HG03064 (cell line): ENCODE measurements around the gene ITGB1BP1.

Experiments
- ATAC-seq: cut with Tn5 transposase; IDR thresholded peaks from one replicate; pipeline ENCODE4 v1.9.1; 2021; ENCODE audit warnings: low read depth; ENCODE audit not compliant: unreplicated experiment

ITGB1BP1 gene

DNA sequence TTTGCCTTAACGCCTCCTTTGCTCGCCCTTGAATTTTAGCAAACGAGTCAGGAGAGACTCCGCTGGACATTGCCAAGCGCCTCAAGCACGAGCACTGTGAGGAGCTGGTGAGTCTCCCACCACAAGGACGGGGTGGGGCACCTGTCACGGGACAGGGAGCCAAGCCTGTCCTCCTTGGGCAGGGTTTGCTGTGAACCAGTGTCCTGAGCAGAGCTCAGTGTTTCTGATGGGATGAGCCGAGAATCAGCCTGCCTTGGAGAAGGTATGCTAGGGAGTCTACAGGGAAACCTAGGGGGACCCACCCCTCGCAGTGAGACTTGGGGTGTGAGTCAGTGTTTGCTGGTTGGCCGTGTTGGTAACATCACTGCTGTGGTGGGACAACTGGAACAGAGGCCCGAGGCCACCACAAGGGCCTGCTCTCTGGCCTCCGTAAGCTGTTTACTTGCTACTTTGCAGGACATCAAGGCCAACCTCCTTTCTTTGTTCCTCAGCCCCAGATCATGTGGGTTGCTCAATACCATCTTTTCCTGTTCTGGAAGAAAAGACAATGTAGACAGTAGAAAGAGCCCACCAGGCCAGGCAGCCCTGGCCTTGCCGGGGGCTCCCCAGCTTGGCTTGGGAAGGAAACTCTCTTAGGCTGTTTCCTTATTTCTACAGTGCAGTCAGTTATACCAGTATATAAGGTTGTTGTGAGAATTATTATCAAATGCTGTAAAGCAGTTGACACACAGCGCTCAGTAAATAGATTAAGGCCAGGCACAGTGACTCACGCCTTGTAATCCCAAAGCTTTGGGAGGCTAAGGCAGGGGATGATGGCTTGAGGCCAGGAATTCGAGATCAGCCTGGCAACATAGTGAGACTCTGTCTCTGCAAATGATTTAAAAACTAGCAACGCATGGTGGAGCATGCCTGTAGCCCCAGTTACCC lies 42.4 kb downstream of the ITGB1BP1 start:
- ATAC-seq: no peak

DNA sequence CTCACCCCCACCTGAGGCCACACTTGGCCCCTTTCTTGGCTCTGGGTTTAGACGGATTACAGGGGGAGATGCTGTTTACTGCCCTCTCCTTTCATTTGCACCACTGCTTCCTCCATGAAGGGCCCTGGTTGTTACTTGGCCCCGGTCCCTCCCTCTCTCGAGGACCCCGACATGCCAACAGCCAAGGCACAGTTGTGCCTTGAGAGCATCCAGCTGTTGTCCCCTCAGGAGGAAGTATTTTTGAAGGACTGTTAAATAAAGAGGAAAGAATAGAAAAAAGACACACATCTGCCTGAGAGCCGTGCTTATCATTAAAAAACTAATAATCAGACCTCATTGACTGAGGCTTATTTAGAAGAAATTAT lies 44.0 kb downstream of the ITGB1BP1 start:
- no peak for ATAC-seq

DNA sequence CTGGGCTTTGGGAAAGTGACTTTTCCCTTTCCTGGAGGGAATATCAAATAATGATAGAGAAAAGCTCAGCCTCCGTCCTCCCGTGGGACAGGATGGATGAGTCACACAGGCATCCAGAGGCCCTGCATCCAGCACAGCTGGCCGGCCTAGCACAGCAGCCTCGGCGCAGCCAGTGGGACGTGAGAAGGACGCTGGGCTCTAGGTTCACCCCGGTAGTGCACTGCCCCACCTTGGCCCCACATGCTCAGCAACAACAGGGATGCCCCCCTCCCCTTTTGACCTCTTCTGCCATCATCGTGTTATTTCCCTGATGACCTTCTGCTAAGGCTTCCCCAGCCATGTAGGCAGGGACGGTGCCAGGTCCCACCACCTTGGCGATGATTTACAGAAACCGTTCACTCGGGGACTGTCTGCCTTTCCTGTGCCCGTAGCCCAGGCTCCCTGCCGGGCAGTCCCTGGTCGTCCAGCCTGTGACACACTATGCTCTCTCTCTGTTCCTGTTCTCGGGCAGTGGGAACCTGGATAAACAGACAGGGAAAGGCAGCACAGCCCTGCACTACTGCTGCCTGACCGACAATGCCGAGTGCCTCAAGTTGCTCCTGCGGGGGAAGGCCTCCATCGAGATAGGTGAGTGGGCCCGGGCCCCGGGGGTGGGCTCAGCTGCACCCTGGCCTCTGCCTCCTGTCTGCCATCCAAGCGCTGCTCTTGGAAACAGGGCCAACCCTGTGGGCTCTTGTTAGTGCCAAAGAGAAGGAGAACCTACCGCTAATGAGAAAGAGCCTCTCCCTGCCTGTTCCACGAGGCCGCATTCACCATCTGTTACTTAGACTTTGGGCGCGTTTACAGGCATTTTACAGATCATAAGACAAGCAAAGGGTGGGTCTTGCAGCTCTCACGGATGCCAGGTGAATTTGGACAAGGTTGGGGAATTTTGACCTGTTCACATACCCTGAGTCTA lies 44.6 kb downstream of the ITGB1BP1 start:
- ATAC-seq: no peak

DNA sequence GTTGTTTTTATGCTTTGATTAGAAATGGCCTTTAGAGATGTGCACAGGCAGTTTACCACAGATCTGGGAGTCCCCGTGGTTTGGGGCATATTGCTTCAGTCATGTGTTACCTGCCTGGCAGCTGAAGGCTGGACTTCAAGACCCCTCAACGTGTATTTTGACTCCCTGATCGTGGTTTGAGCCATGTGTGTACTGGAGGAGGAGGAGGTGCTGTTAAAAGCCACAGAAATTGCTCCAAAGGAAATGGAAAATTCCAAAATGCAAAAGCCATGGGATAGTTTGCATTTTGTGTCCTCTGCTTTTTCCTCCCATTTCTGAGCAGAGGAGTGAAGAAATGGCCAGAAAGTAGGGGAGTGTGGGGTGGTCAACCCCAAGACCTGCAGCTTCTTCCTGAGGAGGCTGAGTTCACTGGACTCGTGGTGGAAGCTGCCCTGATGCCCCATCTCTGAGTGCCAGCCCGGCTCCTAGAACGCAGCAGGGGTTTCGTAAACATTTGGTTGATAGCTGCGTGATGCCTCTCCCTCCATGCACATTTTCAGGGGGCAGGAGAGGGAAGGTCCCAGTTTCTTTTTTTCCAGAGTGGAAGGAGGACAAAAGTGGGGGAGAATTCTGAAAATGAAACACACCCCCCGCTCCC lies 45.7 kb downstream of the ITGB1BP1 start:
- no peak for ATAC-seq

DNA sequence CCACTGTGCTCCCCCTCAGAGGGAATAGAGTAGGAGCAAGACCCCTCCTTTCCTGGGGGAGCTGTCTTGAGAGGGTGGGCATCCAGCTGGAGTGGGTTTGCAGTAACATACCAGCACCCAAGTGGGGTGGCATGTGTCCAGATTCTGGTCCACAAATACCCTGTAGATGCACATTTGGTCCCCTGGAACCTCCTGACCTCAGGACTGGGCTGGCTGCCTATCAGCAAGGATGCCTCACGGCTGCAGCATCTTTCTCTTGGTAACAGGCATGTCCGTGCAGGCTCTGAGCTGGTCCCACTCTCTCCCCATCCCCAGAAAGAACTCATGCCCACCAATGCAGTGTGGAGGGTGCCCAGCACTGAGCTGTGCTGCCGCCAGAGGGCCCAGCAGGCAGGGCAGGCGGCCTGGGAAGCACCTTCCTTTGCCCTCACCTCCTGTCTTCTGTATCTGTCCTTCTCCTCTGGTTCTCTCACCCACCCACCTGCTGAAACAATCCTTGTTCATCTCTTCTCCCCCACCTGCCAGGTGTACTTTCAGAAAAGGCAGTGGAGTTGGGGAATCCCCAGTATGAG lies 47.4 kb downstream of the ITGB1BP1 start:
- ATAC-seq: no peak

DNA sequence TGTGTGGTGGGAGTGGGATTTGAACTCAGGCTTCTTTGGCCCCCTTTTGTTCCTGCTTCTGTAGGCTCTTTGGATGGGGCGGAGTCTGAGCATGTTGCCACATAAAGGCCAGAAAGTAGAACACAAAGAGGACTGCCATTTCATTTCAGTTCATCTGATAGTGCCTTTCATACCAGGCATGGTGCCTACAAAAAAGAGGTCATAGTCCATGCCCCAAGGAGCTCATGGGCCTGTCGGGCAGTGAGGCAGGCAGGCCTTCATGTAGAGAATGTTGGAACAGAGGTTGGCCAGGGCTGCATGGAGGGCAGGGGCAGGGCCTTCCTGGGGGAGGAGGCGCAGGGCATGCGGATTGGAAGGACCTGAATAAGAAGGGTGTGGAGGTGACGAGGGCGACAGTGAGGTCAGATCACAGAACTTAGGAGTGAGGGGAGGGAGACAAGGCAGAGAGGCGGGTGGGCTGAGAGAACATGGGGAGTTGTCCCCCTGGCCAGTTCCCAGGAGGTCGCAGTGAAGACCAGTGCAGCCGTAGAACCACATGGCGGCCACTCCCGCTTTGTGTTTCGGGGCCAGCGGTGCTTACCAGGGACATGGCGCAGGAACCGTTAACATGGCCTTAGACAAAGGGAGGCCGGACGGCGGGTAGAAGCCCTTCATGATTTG lies 49.1 kb downstream of the ITGB1BP1 start:
- ATAC-seq: no peak

DNA sequence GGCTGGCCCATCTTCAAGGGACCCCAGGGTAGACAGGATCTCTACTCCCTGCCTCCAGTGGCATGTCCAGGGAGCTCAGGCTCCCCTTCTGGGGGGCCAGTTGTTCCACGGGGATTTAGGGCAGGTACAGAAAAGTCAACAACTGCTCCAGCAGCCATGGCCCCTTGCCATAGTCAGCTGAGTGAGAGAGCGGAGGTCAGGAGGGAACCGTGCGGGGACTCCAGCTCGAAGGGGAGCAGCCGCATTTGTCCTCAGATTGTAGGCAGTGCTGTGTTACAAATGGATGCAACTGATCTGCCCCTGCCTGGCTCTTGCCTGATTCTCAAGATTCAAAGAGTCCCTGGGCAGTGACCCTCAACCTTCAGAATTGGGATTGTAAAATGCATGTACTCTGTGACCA lies 49.9 kb downstream of the ITGB1BP1 start:
- ATAC-seq: no peak

DNA sequence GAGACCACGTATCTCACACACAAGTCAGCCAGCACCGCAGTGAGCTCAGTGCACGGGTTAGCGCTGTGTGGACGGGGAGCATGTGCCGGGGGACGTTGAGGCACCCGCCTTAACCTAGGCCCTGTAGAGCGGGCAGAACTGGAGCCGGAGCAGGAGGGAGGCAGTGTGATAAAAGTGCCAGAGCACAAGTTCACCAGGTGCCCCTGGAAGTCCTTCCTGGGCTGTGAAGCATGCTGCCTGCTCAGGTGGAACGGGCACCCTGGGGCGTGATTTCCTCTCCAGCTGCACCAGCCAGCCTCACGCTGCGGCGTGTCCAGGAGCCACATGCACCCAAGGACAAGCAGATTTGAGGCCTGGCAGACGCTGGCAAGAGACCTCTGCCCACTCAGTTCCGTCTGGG lies 50.3 kb downstream of the ITGB1BP1 start:
- no peak for ATAC-seq

DNA sequence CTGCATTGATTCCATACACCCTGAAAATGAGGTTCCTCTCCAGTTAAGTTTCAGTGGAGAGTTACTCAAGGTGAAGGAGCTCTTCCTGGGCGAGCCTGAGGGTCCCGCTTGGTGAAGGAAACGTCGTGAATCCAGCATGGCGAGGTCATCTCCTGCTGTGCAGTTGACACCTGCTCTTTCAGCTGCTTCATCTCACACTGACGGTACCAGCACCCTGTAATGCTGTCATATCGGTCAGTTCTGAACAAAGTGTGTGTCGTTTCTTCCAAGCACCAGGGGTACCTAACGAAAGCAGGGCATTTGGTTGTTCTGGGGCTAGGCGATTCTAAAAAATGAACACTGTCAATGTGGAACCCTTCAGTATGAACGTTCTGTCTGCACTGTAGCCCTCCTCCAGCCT lies 52.6 kb downstream of the ITGB1BP1 start:
- no peak for ATAC-seq

DNA sequence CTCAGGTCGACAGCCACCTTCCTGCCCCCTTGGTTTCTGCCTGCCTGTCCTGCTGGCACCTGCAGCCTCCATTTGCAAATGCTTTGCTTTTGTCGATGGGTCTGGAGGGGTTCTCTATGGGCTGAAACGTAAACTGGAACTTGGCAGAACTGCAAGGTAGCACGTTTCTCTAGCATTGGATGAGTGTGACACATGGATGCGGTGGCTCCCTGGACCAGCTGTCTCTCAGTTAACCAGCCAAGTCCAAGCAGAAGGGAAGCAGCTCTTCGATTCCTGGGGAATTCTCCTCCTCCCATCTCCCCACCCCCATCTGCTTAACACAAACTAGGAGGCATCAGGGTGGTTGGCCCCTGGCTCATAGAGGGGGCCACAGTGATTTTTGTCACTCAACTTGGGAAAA lies 57.3 kb downstream of the ITGB1BP1 start:
- no peak for ATAC-seq

DNA sequence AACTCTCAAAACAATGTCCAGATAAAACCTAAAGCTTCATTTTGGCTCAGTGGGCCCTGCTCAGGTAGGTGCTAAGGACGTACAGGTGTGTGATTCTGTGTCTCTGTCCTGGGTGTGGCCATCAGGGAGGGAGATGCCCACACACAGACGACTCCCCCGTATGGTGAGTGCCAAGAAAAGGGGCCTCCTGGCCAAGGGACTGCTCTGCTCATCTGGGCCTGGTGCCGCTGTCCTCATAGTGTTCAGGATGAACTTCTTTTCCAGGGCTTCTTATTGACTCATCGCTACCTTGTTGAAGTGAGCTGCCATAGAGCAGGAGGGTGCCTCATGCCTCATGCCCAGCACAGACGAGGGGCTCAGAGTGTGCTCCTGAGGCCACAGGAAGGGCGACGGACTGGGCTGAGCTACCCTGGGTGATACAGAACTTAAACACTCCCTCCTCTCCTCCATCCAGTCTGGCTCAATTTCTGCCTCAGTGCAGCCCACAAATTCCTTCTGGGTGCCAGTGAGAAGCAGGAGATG lies 57.8 kb downstream of the ITGB1BP1 start:
- no peak for ATAC-seq

DNA sequence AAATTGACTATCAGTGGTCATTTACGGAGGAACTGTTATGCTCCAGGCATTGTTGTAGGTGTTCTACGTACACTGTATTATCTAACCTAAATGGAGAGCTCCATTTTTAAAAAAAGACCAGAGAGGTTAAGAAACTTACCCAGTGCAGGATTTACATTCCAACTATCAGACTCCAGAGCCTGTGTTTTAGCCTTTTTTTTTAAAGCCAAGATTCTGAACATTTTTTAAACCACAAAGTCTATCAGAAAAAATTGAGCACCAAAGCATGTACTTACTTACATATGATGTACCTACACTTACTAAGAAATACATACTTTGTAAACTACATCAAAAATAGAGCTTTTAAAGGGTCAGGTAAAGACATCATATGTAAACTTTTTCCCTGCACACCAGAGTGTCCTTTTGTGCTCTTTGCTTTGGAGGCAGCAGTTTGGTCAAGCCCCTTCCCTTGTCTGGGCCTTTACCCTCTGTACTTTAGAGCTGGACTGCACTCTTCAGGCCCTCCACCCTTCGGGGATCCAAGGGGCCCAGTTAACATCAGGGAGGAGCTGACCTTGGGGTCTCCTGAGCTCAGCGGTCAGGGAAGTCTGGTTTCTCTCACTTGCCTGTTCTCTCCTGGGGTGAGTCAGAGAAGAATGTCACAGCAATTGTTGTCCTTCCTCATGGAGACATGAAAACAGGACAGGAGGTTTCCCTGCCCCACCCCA lies 58.4 kb downstream of the ITGB1BP1 start:
- ATAC-seq: no peak

DNA sequence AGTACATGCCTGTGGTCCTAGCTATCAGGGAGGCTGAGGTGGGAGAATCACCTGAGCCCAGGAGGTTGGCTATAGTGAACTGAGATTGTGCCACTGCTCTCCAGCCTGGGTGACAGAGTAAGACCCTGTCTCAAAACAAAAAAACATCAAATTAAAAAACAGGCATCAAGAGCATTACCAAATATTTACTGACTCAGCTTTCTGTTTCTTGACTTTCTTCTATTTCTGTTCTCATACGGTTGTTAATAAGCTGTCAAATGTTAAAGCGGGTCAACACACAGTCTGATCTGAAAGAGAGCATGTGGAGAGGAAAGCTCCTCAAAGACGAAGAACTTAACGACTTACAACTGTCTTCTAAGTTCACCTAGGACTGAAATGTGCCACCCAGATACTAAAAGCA lies 59.0 kb downstream of the ITGB1BP1 start:
- no peak for ATAC-seq

DNA sequence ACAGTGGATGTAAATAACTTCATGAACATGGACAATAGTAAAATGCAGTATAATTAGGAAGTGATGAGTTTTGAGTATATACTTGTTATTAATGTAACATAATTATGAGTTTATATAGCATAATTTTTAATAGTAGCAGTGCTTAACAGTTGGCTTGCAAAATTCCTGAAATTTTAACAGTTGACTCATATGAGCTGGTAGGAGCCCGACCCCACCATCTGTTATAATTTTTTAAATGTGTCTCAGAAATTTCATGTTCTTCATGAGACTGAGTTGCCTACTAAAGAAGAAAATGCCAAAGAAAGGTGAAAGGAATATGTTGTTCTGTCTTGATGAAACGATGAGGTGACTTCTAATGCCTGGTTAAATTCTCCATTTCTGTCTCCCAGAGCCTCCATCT lies 62.6 kb downstream of the ITGB1BP1 start:
- no peak for ATAC-seq

DNA sequence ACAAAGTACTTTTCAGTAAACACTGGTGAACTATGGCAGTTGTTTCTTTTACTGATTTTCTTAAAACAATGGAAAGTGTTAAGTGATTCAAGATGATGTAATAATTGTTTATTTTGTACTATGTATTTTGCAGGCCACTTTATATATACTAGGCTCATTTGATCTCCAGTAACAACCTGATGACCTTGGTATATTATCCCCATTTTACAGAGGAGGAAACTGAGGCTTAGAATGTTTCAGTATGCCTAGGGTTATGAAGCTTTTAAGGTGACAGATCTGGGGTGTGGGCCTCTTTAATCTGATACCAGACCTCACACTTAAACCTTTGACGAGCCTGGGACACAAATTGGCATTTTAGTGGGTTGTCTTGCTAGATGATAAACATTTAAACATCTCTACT lies 63.2 kb downstream of the ITGB1BP1 start:
- ATAC-seq: no peak

DNA sequence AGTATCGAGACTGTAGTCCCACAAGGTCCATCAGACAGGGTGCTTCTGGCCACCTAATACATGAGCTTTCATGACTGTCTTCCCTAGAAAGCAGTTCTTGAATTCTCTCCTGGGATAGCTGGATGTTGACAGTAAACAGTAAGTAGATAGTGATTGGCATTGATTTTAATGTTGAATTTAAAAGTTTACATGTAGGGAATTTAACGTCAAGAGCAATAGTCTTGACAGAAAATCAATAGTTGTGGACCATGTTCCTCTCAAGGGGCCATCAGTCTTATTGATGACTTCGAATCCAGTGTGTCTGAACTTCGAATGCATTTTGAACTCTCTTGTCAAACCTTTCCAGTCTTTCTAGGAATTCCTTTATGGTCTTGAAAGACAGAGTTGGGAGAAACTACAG lies 63.9 kb downstream of the ITGB1BP1 start:
- no peak for ATAC-seq

DNA sequence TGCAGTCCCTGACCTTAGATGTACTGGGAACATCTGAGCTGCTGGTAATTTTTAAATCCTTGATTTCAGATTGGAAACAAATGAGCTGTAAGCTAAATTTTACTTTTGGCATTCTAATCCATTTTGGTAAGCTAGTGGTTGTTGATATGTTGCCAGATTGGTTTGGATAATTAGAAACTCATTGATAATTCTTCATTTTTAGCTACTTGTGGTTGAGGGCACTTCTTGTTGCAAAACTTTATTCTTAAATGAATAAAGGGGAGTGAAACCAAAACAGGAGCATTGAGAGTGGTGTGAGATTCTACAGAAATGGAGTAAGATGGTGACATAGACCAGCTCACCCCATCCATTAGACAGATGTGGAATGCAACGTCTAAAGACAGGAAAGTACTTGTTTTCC lies 64.5 kb downstream of the ITGB1BP1 start:
- ATAC-seq: no peak

DNA sequence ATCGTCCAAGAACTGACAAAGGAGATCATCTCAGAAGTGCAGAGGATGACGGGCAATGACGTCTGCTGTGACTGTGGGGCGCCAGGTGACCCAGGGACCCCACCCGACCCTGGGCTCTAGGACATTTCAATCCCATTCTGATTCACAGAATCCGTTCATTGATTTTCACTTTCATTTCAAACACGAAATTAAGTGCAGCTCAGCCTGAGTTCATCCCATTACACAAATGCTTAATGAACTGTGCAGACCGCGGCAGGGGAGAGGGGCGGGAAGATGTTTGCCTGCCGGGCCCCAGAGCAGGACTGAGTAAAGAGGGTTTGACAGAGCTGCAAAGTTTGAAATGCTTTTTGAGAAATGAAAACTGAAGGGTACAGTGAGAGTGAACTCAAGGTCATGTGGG lies 67.1 kb downstream of the ITGB1BP1 start:
- no peak for ATAC-seq

DNA sequence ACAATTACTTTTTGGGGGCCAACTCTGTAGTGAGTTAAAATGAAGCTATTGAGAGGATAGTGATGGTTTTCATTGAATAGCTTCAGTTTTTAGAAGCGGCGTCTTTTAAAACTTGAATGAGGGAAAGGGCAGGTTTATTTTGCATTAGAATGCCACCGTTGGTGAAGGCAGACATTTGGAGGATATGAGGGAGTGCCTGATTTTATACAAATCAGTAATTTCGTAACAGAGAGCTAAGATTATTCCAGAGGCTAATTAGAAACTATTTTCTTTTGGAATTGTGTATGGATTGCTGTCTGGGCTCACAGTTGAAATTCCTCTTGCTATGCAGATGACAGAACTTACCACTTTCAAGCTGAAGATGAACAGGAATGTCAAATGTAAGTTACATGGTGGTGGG lies 67.6 kb downstream of the ITGB1BP1 start:
- ATAC-seq: no peak
